ENCODE measurements around the gene MEMO1.
"Not testable (repeated sequence)": the region's sequence is repeated elsewhere in the genome, so short reads cannot be mapped to it uniquely, and the experiment has no call there.

The MEMO1 gene

DNA sequence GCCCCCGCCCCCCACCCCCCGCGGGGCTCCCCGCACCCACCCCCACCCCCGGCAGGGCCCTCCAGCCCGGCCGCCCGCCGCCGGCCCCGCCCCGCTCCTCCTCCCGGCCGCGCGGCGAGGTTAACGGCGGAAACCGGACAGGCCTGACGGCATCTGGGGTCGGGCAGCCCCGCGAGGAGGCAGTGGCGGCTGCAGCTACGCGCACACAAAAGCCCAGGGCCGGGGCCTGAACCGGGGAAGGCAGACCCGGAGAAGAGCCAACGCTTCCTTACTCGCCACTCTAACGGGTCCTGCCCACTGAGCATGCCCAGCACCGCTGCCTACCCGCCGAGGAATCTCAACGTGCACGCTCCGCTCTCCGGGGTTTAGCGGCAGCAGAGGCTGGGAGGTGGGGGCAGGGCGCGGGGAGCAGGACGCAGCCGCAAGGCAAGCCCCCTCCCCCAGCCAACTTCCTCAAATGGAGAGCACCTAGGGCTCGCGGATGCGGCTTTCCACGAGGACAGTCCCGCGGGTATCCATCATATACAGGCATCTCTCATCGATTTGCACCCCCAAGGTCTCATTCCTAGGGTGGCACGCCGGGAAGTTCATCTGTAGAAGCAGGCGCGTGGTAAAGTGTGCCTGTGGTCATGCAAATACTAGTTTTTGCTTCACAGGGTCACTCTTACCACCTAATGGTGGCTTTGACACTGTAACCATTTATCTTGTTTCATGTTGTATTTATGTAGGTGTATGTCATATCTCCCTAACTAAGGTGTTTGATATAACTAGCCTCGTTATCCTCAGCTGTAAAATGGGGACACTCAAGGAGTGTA lies at the start of gene MEMO1:
Gene MEMO1, minus strand, starts transcription at position 339 of the 815 bp plus-strand sequence. CDS start 761 bp downstream, outside the sequence.
- peak; percentile 88 for DNase-seq (ENCODE audit: low read depth)
- H3K4me3 ChIP-seq (ENCODE audit: low read depth, low read length) = peak within 1 kb of the TSS; percentile 90

DNA sequence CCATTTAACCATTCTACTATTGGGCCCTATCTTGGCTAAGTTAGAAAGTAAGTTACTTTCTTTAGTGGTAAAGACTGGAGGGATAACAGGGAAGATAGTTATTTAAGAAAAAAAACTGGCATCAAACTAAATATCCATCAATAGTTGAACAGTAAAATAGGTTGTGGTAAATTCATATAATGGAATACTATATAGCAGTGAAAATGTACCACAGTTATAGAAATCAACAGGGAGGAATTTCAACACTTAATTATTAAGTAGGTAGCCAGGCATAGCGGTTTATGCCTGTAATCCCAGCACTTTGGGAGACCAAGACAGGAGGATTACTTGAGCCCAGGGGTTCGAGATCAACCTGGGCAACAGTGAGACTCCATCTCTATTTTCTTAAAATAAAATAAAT lies 49.5 kb upstream of the MEMO1 start:
- H3K4me3 ChIP-seq (ENCODE audit: low read depth, low read length) = no peak overlapping the region
- DNase-seq (ENCODE audit: low read depth) = no peak

DNA sequence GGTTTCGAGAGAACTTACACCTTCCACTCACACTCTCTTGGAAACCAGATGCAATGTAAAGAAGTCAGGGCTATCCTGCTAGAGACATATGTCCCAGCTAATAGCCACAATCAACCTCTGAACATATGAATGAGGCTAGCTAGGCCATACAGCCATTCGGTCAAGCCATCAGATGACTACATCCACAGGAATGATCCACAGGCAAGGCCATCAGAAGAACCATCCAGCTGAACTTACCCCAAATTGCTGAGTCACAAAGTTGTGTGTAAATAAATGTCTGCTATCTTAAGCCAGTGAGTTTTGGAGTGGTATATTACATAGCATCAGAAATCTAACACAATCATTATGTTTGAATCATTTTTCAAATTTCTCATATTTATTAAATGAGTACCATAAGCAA lies 47.3 kb upstream of the MEMO1 start:
- DNase-seq (ENCODE audit: low read depth) = no peak
- no peak overlapping the region for H3K4me3 ChIP-seq (ENCODE audit: low read depth, low read length)

DNA sequence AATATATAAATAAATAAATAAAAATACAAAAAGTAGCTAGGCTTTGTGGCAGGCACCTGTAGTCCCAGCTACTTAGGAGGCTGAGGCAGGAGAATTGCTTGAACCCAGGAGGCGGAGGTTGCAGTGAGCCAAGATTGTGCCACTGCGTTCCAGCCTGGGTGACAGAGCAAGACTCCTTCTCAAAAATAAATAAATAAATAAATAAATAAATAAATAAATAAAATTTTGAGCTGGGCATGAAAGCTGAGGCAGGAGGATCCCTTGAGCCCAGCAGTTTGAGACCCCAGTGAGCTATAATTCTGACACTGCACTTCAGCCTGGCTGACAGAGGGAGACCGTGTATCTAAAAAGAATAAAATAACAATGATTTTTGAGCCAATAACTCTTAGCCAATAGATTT lies 43.8 kb upstream of the MEMO1 start:
- DNase-seq (ENCODE audit: low read depth); H3K4me3 ChIP-seq (ENCODE audit: low read depth, low read length): not testable (repeated sequence)

DNA sequence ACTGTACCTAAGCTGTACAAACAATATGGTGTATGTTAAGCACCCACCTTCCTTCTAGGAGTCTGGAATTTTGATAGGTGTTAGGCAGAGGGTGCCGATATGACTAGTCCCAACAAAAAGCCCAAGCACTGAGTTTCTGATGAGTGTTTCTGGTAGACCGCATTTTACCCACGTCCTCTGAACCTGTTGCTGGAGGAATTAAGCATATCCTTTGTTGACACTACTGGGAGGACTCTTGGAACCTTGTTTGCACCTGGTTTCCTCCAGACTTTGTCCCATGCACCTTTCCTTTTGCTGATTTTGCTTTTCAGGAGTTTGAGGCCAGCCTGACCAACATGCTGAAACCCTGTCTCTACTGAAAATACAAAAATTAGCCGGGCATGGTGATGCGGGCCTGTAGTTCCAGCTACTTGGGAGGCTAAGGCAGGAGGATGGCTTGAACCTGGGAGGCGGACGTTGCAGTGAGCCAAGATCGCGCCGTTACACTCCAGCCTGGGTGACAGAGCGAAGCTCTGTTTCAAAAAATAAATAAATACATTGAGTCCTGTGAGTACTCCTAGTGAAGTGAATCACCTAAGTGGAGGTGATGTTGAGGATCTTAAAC lies 41.1 kb upstream of the MEMO1 start:
- no peak overlapping the region for H3K4me3 ChIP-seq (ENCODE audit: low read depth, low read length)
- DNase-seq (ENCODE audit: low read depth) = no peak

DNA sequence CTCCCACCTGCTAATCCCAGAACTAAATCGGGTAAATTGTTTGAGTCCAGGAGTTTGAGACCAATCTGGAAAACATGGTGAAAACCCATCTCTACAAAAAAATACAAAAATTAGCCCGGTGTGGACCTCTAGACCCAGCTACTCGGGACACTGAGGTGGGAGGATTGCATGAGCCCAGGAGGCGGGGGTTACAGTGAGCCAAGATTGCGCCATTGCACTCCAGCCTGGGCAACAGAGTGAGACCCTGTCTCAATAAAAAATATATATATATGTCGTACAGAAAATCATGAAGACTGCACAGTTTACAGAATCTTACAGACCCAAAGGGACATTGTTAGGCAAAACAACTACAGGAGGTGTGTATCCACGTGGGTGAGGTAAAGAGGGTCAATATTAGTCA lies 32.8 kb upstream of the MEMO1 start:
- H3K4me3 ChIP-seq (ENCODE audit: low read depth, low read length) = no peak overlapping the region
- DNase-seq (ENCODE audit: low read depth) = no peak

DNA sequence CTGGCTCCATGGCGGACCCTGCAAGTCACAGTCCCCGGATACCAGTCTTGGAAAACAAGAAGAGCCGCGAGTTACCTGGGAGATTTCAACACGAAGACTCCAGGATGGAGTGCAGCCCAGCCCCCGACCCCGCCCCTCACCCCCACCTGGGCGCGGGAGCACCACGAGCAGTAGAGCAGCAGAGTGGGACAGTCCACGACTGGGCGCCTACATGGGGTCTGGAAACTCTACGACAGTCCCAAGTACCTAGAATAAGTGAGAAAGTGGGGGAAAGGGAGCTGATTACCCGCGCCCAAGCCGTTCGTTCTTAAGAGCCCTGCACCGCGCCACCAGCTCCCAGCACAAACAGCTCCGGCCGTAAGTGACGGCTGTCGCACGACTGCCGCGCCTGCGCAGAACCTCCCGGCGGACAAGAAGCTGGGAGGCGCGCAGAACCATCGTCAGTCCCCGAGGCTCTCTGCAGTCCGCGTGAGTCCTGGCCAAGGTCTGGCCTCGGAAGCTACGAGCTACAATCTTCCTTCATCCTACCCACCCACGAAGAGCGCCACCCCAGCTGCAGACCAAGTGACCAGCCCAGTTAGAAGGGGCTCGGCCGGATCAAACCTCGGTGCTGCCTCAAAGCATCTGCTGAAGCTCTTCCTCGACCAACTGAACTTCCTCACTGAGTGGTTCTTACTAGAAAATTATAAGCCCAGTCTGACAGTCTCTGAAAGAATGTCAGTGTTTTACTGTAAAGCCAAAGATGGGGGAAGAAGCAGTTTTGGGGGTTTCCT lies 28.8 kb upstream of the MEMO1 start, which contains the start of gene DPY30:
Gene DPY30, minus strand, starts transcription at position 359 of the 773 bp plus-strand sequence. Its CDS starts 349 bp downstream, at position 10.
- H3K4me3 ChIP-seq (ENCODE audit: low read depth, low read length) = peak within 1 kb of the TSS; percentile 78
- DNase-seq (ENCODE audit: low read depth) = peak; percentile 71

DNA sequence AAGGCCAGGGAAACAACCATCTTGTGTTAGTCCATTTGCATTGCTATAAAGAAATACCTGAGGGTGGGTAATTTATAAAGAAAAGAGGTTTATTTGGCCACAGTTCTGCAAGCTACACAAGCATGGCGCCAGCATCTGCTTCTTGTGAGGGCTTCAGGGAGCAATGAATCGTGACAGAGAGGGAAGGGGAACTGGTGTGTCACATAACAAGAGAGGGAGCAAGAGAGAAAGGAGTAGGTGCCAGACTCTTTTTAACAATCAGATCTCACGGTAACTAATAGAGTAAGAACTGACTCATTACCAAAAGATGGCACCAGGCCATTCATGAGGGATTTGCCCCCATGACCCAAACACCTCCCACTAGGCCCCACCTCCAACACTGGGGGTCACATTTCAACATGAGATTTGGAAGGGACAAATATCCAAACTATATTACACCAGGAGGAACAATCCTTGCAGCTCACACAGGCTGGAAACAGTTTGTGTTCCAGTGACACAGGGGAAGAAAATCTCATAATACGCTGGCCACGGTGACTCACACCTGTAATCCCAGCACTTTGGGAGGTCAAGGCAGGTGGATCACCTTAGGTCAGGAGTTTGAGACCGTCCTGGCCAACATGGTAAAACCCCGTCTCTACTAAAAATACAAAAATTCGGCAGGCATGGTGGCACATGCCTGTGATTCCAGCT lies 23.5 kb upstream of the MEMO1 start:
- not testable (repeated sequence) for H3K4me3 ChIP-seq (ENCODE audit: low read depth, low read length); DNase-seq (ENCODE audit: low read depth)

DNA sequence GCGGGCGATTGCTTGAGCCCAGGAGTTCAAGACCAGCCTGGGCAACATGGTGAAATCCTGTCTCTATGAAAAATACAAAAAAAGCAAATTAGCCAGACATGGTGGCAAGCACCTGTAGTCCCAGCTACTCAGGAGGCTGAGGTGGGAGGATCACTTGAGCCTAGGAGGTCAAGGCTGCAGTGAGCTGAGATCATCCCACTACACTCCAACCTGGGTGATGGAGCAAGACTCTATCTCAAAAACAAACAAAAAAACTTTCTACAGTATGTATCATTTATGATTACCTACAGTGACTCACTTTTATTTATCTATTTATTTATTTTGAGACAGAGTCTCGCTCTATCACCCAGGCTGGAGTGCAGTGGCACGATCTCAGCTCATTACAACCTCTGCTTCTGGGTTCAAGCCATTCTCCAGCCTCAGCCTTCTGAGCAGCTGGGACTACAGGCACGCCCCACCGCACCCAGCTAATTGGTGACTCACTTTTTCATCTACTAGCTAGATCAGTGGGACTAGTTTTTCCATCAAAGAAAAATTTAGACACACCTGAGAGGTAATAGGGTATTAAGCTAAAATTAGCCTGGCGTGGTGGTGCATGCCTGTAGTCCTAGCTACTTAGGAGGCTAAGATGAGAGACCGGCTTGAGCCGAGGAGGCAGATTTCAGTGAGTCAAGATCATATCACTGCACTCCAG lies 8.1 kb upstream of the MEMO1 start:
- DNase-seq (ENCODE audit: low read depth); H3K4me3 ChIP-seq (ENCODE audit: low read depth, low read length): not testable (repeated sequence)

DNA sequence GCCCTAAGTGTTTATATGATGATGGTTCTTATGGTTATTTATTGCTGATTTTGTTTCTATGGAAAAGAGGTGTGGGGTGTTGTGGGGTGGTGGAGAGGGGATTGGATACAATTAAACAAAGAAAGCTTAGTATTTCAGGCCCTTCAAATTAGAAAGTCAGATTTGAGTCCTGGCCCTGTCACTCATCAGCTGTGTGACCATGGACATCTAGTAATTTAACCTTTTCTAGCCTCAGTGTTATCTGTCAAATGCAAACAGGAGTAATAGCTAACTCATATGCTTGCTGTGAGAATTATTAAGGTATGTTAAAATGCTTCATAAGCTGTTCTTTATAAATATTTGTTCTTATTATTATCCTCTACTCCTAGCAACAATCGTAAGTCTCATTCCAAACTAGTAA lies 2.1 kb upstream of the MEMO1 start:
- no peak overlapping the region for H3K4me3 ChIP-seq (ENCODE audit: low read depth, low read length)
- DNase-seq (ENCODE audit: low read depth) = no peak

DNA sequence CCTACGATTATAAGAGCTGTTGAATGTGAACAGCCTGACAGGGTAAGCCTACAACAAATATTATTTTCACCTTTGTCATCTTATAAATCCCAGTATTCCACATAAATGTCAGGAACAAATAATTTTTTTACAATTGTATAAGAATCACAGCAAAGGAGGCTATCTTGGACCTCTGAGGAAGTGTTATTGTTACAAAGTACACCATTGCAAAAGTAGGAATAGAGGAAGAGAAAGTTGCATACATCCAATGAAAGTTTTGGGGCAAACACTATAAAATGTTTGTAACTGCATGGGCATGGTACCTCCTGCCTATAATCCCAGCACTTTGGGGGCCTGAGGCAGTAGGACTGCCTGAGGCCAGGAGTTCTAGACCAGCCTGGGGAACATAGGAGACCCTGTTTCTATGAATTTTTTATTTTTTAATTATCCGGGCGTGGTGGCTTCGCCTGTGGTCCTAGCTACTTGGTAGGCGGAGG lies 715 bp upstream of the MEMO1 start:
- DNase-seq (ENCODE audit: low read depth) = no peak
- peak overlapping the region; percentile 67 for H3K4me3 ChIP-seq (ENCODE audit: low read depth, low read length)

DNA sequence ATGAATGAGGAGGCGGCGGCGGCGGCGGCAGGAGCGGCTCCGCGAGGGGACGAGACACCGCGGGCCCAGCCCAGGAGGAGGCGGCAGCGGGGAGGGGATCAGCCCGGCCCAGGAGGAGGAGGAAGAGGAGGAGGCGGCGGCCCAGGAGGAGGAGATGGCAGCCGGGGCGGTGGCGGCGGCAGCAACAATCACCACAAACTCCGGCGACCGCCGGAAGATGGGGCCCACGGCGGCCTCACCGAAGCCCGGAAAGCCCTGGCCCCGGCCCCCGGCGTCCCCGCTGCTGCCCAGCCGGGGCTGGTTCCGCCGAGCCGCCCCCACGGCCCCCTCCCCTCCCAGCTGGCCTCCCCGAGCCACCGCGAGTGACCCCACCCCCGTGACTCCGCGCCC lies 533 bp downstream of the MEMO1 start:
- not testable (repeated sequence) for DNase-seq (ENCODE audit: low read depth)
- peak overlapping the region; percentile 67 for H3K4me3 ChIP-seq (ENCODE audit: low read depth, low read length)

DNA sequence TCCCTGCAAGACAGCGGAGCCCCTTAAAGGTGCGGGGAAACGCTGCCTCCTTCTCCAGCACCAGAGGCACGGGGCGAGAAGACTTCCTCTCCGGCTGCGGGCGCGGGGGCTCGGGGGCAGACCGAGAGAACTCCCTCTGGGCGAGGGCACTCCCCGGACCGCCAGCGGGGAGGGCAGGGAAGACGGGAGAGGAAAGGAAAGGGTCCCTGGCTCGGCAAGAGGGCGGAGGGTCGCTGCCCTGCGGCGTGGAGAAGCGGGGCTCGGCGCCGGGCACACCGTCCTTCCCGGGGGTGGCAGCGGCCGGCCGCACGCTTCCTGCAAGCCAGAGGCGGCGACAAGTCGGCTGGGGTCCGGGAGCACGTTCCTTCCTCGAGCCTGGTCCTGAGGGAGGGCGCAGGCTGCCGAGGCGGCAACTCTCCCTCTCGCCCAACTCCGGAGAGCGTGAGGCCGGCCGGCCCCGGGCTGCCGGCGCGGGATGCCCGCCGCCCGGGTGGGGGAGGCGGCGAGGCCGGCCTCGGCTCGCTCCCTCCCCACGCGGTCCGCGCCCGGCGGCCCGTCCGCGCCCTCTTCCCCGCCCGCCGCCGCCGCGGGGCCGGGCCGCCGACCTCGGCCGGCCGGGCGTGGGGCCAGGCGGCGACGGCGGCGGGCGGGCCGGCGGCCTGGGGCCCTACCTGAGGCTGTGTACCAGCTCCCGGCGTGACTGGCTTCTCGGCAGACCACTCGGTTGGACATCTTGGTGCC lies 1.1 kb downstream of the MEMO1 start:
- H3K4me3 ChIP-seq (ENCODE audit: low read depth, low read length) = peak overlapping the region; percentile 90
- DNase-seq (ENCODE audit: low read depth) = no peak

DNA sequence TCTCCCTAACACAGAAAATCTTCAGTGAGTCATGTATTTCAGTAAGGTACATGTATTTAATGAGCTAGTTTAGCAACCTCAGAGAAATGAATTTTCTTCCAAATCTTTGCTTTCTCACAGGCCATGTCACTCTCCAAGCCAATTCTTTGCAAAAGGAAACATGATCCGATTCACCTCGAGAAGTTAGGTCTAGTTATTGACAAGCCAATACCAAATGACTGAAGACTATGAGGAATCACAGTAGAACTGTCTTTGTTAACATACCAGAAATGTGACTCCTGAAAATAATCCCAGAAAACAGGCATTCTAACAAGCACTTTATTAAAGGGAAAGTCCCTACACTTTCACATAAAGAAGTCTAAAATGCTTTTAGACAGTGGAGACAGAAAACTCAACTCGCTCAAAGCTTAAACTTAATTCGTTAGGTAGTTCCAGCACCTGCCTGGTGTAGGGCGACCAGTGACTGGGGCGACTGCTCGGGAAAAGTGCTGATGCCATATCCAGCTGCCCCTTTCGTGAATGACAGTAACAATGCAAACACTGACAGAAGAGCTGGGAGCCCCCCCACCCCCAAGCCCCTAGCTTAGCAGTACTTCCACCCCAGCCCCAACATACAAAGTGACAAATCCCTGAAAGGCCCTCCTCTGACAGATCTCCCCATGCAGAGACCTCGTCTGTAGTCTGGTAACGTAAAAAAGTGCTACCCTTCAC lies 1.8 kb downstream of the MEMO1 start:
- DNase-seq (ENCODE audit: low read depth) = peak; percentile 8
- H3K4me3 ChIP-seq (ENCODE audit: low read depth, low read length) = peak overlapping the region; percentile 90

DNA sequence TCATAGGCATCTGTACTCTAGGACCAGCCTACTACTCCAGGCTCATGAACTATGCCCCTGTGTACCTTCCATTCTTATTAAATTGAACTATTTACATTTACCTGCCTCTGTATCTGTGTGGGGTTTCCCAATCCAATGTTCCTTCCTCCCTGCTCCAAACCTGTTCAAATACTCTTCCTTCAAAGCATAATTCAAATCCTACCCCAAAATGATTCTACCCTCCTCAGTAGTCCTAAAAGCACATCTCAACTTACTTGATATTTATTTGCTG lies 3.8 kb downstream of the MEMO1 start:
- no peak overlapping the region for H3K4me3 ChIP-seq (ENCODE audit: low read depth, low read length)
- DNase-seq (ENCODE audit: low read depth) = no peak

DNA sequence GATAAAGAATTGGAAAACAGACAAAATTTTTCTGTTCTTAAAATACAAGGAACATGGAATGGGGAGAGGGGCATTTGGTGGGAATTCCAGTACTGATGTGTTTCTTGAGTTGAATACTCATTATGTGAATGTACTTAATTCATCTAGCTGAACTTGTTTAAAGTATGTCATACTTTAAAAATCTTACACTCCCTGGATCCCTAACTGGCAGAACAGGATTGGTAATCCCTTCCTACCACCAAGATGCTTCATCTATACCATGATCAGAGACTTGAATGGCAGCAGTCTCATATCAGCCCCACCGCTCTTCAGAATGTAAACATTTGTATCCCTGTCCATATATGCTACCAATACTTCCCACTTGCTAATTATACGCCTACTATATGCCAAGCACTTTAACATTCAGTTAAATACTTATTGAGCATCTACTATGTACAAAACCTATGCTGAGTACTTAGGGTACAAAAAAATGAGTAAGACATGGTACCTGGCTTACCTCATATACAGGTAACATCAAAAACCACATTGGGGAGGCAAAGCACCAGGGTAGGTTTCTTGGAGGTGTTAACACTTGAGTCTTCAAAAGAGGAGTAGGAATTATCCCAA lies 5.3 kb downstream of the MEMO1 start:
- DNase-seq (ENCODE audit: low read depth) = no peak
- H3K4me3 ChIP-seq (ENCODE audit: low read depth, low read length) = no peak overlapping the region

DNA sequence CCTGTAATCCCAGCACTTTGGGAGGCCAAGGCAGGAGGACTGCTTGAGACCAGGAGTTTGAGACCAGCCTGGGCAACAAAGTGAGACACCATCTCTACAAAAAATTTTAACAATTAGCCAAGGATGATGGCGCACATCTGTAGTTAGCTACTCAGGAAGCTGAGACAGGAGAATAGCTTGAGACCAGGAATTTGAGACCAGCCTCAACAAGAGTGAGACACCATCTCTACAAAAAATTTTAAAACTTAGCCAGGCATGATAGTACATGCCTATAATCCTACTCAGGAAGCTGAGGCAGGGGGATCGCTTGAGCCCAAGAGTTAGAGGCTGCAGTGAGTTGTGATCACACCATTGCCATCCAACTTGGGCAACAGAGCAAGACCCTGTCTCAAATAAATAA lies 7.0 kb downstream of the MEMO1 start:
- DNase-seq (ENCODE audit: low read depth) = no peak
- no peak overlapping the region for H3K4me3 ChIP-seq (ENCODE audit: low read depth, low read length)

DNA sequence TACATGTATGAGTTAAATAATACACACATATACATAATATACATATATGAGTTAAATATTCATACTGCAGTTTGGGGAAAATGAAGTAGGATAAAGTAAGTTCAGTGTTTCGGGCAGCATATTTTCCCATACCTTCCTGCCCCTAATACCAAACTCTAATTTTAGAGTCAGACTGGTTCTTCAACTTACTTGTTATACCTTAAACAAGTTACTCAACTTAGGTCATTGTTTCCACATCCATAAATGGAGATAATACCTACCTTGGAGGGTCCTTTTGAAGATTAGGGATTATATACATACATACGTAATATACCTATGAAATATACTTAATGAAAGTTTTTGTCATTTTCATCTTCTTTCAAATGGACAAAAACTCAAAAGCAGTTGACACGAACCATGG lies 8.4 kb downstream of the MEMO1 start:
- DNase-seq (ENCODE audit: low read depth) = no peak
- H3K4me3 ChIP-seq (ENCODE audit: low read depth, low read length) = no peak overlapping the region
